ENCODE data around the gene PDGFC. TPM values are rescaled to one million over a fixed set of nuclear protein-coding genes. Genes with fewer than 3 reads are reported as not detected.
"Not testable (repeated sequence)": the region's sequence is repeated elsewhere in the genome, so short reads cannot be mapped to it uniquely, and the experiment has no call there.

Gene PDGFC
- total RNA-seq, 1 experiment from 2014 or later, result 17.0 TPM

DNA sequence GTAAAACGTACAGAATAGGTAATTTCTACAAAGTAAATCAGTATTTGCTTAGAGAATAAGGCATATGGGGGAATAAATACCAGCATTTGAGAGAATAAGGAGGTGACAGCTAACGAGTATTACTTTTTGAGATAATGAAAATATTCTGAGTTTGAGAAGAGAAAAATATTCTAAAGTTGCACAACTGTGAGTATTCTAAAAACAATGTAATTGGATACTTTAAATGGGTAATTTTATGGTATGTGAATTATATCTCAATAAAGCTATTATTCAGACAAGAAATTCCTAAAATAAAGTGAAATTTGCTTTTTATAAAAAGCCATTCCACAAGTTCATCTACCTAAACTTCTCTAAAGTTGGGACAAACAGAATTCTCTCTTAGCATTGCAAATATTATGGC, 62.6 kb downstream of the PDGFC start:
- no peak for DNase-seq (ENCODE audit: low spot score)

DNA sequence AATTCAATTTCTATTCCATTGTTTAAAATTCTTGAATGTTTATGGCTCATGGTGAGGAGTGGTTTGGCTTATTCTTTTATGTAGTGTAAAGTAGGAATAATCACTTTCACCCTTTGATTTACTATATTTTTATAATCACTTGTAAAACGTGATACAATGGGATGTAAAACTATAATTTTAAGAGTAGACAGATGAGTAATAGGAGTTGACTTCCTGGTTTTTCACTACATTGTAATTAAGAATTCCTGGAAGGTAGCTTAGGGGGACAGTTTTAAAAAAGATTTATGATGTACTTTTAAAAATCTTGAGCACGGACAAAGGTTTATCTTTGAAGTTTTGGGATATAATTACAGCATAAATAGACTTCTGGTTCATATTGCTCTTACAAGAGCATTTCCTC, 65.3 kb downstream of the PDGFC start:
- DNase-seq (ENCODE audit: low spot score), result no peak

DNA sequence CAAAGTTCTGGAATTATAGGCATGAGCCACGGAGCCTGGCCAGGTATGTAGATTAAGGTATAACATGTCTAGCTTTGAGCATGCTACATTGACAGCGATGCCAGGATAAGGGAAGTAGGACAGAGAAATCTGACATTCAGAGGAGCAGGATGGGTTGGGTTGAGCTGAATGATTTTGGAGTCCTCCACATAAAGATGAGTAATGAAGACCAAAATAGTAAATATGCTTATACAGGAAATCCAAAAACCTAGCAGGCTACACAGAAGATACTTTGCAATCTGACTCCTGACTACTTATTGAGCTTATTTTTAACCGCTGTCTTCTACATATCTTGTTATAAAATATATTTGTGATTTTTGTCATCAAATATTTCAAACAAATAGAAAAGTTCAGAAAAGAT, 69.7 kb downstream of the PDGFC start:
- no peak for DNase-seq (ENCODE audit: low spot score)

DNA sequence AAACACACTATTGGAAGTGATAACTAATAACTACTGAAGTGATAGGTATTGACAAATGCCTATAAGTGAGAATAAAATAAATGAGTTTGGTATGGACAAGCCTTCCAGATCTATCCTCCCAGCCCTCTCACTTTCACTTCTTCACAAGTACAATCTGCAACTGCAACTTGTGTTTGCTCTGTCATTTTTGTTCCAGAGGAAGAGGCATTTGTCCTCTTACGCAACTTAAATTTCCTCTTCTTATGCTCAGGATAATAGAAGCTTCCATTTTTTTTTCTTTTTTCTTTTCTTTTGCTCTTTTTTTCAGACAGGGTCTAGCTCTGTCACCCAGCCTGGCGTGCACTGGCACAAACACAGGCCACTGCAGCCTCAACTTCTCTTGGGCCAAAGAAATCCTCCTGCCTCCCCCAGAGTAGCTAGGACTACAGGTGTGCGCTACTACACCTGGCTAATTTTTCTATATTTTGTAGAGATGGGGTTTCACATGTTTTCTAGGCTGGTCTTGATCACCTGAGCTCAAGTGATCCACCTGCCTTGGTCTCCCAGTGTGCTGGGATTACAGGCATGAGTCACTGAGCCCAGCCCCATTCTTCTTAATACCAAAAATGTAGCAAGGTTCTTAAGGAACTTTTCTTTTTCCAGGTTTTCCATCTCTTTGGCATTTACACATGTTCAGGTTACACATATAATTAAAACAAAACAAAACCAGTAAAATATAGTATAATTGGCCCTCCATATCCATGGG, 73.1 kb downstream of the PDGFC start:
- DNase-seq (ENCODE audit: low spot score), result no peak

DNA sequence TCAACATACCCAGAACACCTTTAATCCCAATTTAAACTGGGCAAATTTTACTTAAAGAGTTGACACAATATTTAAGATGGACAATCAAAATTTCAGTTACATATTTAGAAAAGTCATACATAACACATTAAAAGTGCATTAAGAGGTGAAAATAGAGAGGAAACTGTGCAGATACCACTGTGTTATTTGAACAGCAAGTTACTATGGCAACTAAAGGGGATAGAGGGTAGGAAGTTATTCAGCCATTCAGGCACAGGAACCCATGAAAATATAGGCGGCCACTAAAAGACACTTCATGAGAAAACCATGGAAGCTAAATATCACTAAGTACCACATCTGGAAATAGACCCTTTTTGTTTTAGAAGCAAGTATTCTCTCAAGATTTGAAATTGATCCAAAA, 75.1 kb downstream of the PDGFC start:
- no peak for DNase-seq (ENCODE audit: low spot score)

DNA sequence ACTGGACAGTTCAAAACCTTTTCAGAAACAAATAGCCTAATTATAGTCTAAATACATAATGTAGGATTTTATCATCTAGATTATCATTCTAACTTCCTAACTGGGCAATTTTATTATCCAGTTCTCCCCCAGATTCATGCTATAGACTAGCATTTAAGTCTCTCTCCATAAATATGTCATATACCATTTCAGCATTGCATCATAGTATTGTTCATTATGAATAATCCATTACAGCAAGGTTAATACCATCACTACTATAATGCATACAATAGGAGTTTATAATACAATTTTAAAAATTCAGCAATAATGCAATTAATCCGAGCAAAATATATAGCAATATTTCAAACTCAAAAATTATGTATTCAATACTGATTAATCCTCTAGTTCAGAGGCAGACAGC, 77.4 kb downstream of the PDGFC start:
- no peak for DNase-seq (ENCODE audit: low spot score)

DNA sequence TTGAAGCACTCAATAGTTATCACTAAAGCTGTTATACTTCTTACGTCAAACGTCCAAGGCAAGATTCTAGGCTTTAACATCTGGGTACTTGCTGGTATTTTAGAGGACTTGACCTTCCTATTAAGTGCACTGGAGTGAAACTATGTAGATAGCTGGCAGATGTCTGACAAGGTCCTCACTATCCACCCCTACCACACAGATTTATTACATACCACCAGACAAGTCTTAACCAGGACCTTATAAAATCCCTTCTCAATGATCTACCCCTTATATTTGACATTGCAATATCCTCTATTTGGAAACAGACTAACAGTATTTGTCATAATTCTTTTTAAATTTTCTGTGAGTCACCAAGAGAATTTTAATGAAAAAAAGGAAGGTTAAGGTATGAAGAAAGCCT, 78.8 kb downstream of the PDGFC start:
- DNase-seq (ENCODE audit: low spot score), result no peak

DNA sequence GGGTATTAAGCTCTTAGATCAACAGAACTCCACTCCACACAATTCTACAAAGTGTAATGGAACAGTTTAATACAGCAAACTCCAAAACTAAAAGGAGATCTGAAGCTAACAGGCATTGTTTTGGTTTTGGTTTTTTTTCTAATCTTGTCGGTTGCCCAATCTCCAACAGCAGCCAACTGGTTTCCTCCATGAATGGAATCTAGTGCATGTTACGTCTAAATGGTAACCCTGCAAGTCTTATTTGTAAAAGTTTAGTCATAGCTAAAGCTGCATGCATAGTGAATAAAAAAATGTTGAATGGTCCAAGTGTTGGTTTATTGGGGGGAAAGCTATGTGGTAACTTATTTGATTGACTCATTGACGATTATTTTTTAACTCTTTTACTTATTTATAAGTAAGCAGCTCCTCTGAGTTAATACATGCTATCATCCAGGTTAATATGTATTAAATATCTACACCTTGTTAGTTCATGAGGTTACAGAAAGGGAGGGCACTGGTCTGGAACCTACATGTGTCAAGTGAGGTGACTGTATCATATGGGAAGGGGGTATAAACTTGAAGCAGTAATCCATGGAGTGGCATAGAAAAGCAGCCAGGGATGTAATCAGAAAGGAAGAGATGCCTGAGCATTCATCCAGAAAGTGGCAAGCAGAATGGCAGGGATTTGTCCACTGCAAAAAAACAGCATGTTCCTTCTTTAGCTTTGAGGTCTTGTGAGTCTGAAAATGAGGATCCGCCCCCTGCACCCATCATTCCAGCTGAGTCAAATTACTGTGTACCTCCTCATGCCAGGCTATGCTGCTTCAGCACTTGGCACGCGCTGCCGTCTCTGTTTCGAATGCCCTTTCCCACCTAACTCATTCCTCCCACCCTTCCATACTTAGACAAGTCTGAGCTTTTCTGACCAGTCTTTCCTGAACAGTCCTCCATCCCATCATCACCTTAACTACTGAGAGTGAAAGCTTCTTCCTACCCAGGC, 81.7 kb downstream of the PDGFC start:
- no peak for DNase-seq (ENCODE audit: low spot score)

DNA sequence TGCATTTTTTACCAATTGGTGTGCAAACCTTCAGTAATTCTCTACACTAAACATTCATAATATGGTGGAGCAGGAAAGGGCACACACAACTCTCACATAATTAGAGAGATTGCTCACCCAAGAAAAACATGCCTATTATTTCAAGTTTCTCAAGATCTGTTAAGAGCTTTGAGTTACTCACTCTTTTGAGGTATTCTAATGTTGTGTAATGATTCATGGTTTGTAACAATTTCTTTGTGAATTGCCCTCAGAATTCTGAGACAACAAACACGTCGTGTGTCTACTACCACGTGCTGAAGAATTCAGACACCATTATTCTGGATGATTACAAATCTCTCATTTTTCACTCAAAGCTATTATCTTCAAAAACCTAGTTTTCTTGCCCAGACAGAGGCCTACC, 82.8 kb downstream of the PDGFC start:
- DNase-seq (ENCODE audit: low spot score), result no peak

DNA sequence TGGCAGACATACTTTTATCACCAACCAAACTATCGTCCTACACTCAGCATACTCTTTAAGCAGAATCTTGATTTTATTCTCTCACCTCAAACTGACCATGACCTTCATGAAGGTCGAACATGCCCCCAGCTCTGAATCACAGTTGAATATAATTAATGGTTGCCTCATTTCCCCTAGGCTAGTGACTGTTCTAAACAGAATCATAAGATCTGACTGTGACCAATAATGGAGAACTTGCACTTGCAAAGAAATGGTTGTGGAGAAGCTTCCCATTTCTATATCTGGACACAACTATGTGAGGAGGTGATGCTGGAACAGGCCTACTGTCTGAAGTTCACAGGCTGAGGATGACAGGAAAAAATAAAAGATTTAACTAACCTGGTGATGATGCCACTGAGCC, 85.1 kb downstream of the PDGFC start:
- DNase-seq (ENCODE audit: low spot score), result no peak

DNA sequence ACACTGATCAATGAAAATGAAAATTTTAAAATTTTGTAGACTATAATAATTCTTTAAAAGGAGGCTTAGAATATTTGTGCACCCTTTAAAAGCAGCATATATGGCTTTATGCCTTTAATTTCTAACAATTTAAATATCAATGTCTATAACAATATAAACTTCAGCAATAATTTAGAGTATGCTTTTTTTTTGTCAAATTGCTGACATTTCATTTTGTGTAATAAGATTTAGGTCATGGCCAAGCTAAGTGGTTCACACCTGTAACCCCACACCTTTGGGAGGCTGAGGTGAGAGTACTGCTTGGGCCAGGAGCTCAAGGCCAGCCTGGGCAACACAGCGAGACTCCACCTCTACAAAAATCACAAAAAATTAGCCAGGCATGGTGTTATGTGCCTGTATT, 86.2 kb downstream of the PDGFC start:
- DNase-seq (ENCODE audit: low spot score), result no peak

DNA sequence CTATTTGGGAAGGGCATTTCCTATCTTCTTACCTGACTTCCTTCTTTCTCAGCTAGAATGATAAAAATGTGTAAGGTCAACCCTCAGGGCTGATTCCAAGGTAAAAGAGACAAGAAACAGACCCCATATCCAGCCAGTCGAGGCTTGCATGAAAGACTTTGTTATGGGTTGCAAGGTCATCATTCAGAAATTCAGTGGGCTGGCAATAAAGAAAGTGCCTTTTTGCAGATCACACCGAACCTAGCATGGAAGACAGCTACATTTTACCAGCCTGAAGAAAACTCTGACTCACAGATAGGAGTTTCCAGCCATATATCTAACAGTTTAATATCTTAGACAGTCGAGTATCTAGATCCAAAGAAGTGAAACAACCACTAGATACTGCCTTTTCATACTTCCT, 87.4 kb downstream of the PDGFC start:
- no peak for DNase-seq (ENCODE audit: low spot score)

DNA sequence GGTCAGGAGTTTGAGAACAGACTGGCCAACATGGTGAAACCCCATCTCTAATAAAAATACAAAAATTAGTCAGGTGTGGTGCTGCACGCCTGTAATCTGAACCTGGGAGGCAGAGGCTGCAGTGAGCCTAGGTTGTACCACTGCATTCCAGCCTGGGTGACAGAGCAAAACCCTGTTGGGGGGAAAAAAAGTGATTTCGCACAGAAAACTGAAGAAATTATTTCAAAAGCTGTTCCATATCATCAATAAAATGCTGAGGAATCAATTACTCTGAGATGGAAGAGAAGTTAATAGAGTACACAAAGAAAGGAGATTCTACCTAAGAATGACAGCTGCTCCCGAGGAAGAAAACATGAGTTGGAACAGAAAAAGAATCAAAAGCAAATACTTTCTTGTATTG, 95.9 kb downstream of the PDGFC start:
- no peak for DNase-seq (ENCODE audit: low spot score)

DNA sequence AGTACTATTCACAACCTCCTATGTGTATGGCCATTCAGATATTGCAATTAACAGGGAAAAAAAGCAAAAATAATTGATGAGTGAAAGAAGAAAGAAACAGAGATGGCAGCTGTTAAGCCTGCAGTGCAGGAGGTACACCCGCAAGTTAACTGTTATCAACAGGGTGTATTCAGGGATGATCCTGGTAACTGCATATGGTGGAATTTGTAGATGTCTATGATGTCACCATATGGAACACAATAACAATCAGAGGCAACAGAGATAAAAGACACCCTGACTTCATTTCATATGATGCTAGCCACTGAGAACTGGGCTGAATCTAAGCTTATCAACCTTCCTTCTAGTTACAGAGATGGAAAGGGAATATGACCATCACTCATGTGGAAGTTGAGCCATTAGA, 96.5 kb downstream of the PDGFC start:
- DNase-seq (ENCODE audit: low spot score), result no peak

DNA sequence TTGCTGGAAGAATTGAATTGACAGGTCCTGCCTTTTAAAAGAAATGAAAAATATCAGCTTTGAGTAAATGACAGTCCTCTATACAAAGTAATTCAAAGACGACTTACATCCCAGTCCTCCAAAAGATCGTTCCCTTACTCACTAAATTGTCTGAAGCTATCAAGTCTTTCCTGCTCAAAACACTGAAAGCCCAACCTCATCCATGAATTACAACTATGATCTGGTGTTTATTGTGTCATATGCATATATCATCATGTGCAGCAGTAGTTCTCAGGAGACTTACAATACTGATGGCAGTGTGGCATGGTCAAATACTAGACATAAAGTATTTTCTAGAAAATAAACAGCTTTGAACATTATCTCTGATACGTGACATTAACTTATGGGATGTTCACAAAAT, 97.8 kb downstream of the PDGFC start:
- DNase-seq (ENCODE audit: low spot score), result no peak

DNA sequence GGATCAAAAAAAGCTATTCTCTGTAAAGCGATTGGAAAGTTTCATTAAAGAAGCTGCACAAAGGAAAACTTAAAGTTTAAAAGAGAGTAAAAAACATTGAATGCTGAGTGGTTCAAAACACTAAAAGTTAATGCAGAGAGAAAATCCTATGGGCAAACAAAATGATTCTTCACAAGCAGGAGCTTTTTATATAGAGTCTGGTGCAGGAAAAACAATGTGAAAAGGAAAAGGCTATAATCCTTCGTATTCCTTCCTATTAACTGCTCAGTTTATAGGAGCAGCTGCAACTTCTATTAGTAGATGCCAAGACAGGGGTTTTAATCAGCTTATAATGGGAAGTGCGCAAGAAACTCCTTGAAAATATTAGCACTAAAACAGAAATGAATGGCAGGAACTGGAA, 100.7 kb downstream of the PDGFC start:
- DNase-seq (ENCODE audit: low spot score), result no peak

DNA sequence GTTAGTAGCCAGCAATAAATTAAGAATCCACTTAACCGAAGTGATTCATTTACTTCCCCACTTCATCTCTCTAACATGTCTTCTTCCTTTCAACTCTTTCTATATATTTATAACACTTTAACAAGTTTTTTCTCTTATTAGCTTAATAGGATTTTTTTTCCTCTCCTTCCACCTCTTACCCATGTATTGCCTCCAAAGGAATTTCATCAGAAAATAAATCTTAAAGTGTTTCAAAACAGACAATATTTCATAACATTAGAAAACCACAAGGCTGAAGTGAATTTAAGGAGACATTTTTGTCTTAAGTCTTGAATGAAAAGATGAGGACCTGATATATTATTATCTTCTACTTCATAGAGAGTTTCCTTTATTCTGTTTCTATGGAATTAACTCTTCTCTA, 101.5 kb downstream of the PDGFC start:
- DNase-seq (ENCODE audit: low spot score), result no peak

DNA sequence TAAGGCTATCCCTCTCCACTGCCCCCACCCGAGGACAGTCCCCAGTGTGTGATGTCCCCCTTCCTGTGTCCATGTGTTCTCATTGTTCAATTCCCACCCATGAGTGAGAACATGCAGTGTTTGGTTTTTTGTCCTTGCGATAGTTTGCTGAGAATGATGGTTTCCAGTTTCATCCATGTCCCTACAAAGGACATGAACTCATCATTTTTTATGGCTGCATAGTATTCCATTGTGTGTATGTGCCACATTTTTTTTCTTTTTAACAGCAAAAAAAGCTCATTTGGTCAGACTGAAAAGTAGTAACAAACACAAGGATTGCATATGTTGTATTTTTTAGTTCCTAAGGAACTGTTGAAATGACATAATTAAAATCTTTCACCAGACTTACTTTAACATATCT, 105.5 kb downstream of the PDGFC start:
- not testable (repeated sequence) for DNase-seq (ENCODE audit: low spot score)

DNA sequence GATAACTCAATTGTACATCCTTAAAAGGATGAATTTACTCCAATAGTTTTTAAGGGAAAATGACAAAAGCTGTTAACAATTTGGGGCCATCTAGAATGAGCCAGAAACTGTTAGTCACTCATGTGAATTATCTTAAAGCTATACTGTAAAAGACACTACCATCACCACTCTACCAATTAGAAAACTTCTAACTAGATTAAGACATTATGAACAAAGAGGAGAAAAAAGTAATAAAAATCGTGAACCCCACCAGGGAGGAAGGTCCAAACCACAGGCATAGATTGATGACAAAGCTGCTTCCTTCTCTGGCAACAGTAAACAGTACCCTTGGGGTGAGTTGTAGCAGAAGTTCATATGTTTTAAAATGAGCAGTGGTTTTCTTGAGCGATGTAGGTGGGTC, 106.1 kb downstream of the PDGFC start:
- DNase-seq (ENCODE audit: low spot score), result no peak

DNA sequence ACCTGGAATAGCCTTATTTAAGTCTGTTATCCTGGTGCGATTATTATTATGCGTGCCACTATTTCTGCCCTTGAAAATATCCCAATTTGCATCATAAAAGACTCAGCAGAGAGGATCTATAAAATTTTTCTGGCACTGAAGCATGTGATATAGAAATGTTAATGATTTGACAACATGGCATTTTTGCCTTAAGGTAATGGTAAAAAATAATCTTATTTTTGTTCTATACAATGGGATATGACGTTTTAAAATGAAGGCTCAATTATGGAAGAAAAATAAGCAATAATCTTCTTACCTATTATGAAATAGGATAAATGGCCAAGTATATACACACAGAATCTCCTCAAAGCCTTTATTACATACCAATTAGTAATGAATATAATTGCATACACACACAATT, 113.5 kb downstream of the PDGFC start:
- DNase-seq (ENCODE audit: low spot score), result no peak

DNA sequence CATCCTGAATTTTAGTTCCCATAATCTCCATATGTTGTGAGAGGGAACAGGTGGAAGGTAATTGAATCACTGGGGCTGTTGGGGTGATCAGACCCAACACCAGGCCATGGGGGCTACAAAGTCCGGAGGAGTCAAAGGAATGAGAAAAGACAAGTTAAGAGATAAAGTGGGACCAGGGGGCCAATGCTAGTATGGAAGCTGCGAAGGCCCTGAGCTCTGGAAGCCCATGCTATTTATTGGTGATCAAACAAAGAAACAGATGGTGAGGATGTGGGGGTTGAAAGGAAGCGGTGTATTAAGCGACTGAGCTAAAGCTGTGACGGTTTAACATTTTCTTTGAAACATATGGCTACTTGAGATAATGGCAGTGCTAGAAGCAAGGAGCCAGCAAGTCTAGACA, 132.8 kb downstream of the PDGFC start:
- no peak for DNase-seq (ENCODE audit: low spot score)

DNA sequence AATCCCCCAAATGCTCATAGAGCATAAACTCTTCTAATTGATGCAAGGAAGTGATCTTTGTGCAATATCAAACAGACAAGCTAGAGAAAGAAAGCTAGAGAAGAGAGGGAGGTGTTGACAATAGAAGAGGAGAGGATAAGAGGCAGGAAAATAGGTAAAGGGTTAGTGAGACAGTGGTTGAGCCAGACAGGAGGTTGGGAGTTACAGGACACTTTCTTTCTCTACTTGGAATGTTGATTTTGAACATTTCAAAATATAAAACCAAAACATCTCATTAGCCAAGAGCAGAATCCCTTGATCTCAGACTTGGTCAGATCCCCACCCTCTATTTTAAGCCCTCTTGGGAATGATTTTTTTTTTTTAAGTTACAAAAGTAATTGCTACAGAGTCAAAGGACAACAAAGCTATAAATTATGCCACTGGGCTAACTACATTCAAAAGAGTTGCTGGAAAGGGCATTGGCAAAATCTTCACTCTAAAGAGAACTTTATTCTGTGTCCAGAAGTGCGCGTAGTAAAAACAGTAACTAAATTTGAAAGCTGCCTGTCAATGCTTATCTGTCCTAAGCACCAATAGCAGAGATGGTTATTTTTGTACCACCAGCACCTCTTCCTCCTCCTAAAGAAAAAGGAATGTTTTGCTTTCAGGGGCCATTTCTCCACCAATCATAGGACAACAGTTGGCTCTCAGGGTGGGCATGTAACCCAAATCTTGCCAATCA, 133.8 kb downstream of the PDGFC start:
- DNase-seq (ENCODE audit: low spot score), result no peak
